Measurements from ENCODE around the gene HERC5.

DNA sequence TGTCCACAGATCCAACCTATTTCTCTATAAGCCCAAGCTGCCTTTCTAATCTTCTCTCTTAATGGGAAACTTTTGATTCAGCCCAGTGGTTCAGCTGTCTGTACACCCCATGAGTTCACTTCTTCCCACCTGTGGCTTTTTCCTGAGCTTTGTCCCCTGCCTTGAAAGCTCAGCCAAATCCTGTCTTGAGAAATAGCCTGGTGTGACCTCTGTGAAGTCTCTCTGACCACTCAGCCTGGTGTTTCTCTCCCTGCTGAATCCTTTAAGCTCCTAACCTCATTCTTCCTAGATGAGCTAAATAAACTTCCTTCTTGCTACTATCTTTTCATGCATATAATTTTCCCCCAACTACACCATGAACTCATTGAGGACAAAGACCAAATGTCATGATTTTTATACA is 15.2 kb upstream of the HERC5 start:
- TF ChIP-seq POLR2A (IDR thresholded peaks at IDR 0.05), result no peak
- no peak for TF ChIP-seq CTCF (IDR thresholded peaks at IDR 0.05)
